NCI-H748 (cell line): ENCODE measurements around the gene PIGK.
"Not testable (repeated sequence)": the region's sequence is repeated elsewhere in the genome, so short reads cannot be mapped to it uniquely, and the experiment has no call there.

Source experiments
- DNase-seq: peaks from one replicate; lab custom pipeline; 2025; ENCODE audit not compliant: unreplicated experiment; lab: John Stamatoyannopoulos, UW

The PIGK gene

GRCh38 chr1:77219166-77219887, at the start of gene PIGK:
Gene PIGK, minus strand, starts transcription at chr1:77219430. Its CDS starts 28 bp downstream, at chr1:77219402.
- DNase-seq: peak; percentile 95

- DNase-seq: no peak
These were observed 47.8 kb upstream of the PIGK start for GRCh38 chr1:77267035-77267434.

- DNase-seq: no peak
These were observed 46.0 kb upstream of the PIGK start for GRCh38 chr1:77265180-77265579.

GRCh38 chr1:77263708-77264107, 44.5 kb upstream of the PIGK start:
- peak; percentile 32 for DNase-seq

GRCh38 chr1:77253211-77253610, 34.0 kb upstream of the PIGK start:
- DNase-seq: no peak

GRCh38 chr1:77250126-77250525, 30.9 kb upstream of the PIGK start:
- no peak for DNase-seq

GRCh38 chr1:77245830-77246229, 26.6 kb upstream of the PIGK start:
- DNase-seq: no peak

GRCh38 chr1:77239311-77239710, 20.1 kb upstream of the PIGK start:
- no peak for DNase-seq

GRCh38 chr1:77238462-77238861, 19.2 kb upstream of the PIGK start:
- no peak for DNase-seq

- no peak for DNase-seq
These were observed 15.7 kb upstream of the PIGK start for GRCh38 chr1:77234943-77235342.

GRCh38 chr1:77234096-77234495, 14.9 kb upstream of the PIGK start:
- no peak for DNase-seq

GRCh38 chr1:77232829-77233228, 13.6 kb upstream of the PIGK start:
- DNase-seq: no peak

- DNase-seq: no peak
These were observed 10.8 kb upstream of the PIGK start for GRCh38 chr1:77230051-77230450.

- DNase-seq: no peak
These were observed 9.6 kb upstream of the PIGK start for GRCh38 chr1:77228836-77229235.

GRCh38 chr1:77227381-77227780, 8.2 kb upstream of the PIGK start:
- DNase-seq: no peak

- no peak for DNase-seq
These were observed 3.3 kb upstream of the PIGK start for GRCh38 chr1:77222496-77222895.

GRCh38 chr1:77220687-77221463, 1.6 kb upstream of the PIGK start:
- DNase-seq: no peak

- peak; percentile 33 for DNase-seq
These were observed 609 bp downstream of the PIGK start for GRCh38 chr1:77218477-77219165.

- DNase-seq: not testable (repeated sequence)
These were observed 15.2 kb downstream of the PIGK start for GRCh38 chr1:77204043-77204442.

GRCh38 chr1:77202751-77203150, 16.5 kb downstream of the PIGK start:
- DNase-seq: no peak

- DNase-seq: no peak
These were observed 18.4 kb downstream of the PIGK start for GRCh38 chr1:77200806-77201205.

- no peak for DNase-seq
These were observed 18.9 kb downstream of the PIGK start for GRCh38 chr1:77200293-77200692.
